Keratinocyte (primary cell): ENCODE results near the gene EEF1E1. TPM values are rescaled to one million over a fixed set of nuclear protein-coding genes. Genes with fewer than 3 reads are reported as not detected.

ENCODE experiments used
- DNase-seq: peaks from one replicate; pipeline ENCODE4 v3.0.0-alpha.2; 2011; ENCODE audit warnings: low read depth, missing footprints, low spot score
- FAIRE-seq: peaks from 2 replicates; lab custom pipeline; 2011; peaks lifted over from hg19 to GRCh38; lab: Jason Lieb, UNC
- H2AFZ ChIP-seq: 2 replicates; pipeline ENCODE4 v1.6.0; 2012; ENCODE audit warnings: low read length, control low read depth, inconsistent platforms; ENCODE audit not compliant: control insufficient read depth
- H3K27ac ChIP-seq: 2 replicates; pipeline ENCODE4 v1.5.1; 2011; ENCODE audit warnings: low read length; ENCODE audit not compliant: control insufficient read depth, insufficient read depth
- H3K27me3 ChIP-seq: 3 replicates; pipeline ENCODE4 v1.6.0; 2011; ENCODE audit warnings: low read length; ENCODE audit not compliant: control insufficient read depth, insufficient read depth; ENCODE audit errors: extremely low read depth
- H3K36me3 ChIP-seq, 2 experiments: 2 replicates in 1 of 2; 3 replicates in 1 of 2; pipeline ENCODE4 v1.5.1; 2011; ENCODE audit warnings: low read length in 2 of 2, mild to moderate bottlenecking in 1 of 2; ENCODE audit not compliant: control insufficient read depth in 2 of 2, insufficient read depth in 2 of 2; ENCODE audit errors: extremely low read depth in 1 of 2
- H3K4me1 ChIP-seq: 3 replicates; pipeline ENCODE4 v1.5.1; 2011; ENCODE audit warnings: low read length; ENCODE audit not compliant: control insufficient read depth, insufficient read depth; ENCODE audit errors: extremely low read depth
- H3K4me2 ChIP-seq: 3 replicates; pipeline ENCODE4 v1.6.0; 2011; ENCODE audit warnings: low read depth, low read length; ENCODE audit not compliant: control insufficient read depth, insufficient read depth; ENCODE audit errors: extremely low read depth
- H3K4me3 ChIP-seq, 3 experiments: fragments of 200-600 bp in 1 of 3; sonication (generic) in 1 of 3; 2 replicates in 2 of 3; 3 replicates in 1 of 3; pipeline ENCODE4 v1.5.1; 2011 to 2016; ENCODE audit warnings: low read length in 3 of 3, mild to moderate bottlenecking in 3 of 3, control low read depth in 2 of 3, inconsistent platforms in 1 of 3, low read depth in 1 of 3, mixed read lengths in 1 of 3, mixed run types in 1 of 3, moderate library complexity in 1 of 3; ENCODE audit not compliant: control insufficient read depth in 2 of 3, insufficient read depth in 2 of 3; ENCODE audit errors: extremely low read depth in 1 of 3
- H3K79me2 ChIP-seq: 2 replicates; pipeline ENCODE4 v1.6.0; 2012; ENCODE audit warnings: low read length; ENCODE audit not compliant: control insufficient read depth, insufficient read depth
- H3K9ac ChIP-seq: 3 replicates; pipeline ENCODE4 v1.6.0; 2011; ENCODE audit warnings: low read length; ENCODE audit not compliant: control insufficient read depth, insufficient read depth; ENCODE audit errors: extremely low read depth
- H3K9me1 ChIP-seq: 3 replicates; pipeline ENCODE4 v1.6.0; 2011; ENCODE audit warnings: low read length; ENCODE audit not compliant: control insufficient read depth, insufficient read depth; ENCODE audit errors: extremely low read depth
- H3K9me3 ChIP-seq: 2 replicates; pipeline ENCODE4 v1.5.1; 2012; ENCODE audit warnings: low read depth, low read length; ENCODE audit not compliant: control insufficient read depth
- H4K20me1 ChIP-seq: 3 replicates; pipeline ENCODE4 v1.6.0; 2011; ENCODE audit warnings: low read length; ENCODE audit not compliant: control insufficient read depth, insufficient read depth; ENCODE audit errors: extremely low read depth
- CTCF ChIP-seq, 3 experiments: IDR thresholded peaks in 1 of 3; conservative IDR thresholded peaks in 1 of 3; optimal IDR thresholded peaks in 1 of 3; 2 replicates in 2 of 3; 3 replicates in 1 of 3; pipeline versions ENCODE3 to v1.5.1; 2011; ENCODE audit warnings: low read length in 3 of 3, mild to moderate bottlenecking in 3 of 3, moderate library complexity in 2 of 3, control low read depth in 1 of 3, inconsistent platforms in 1 of 3; ENCODE audit not compliant: insufficient read depth in 2 of 3; ENCODE audit errors: extremely low read depth in 1 of 3
- EZH2 ChIP-seq: IDR thresholded peaks from one replicate; pipeline ENCODE4 v1.6.1; 2012; ENCODE audit warnings: inconsistent platforms, mild to moderate bottlenecking, low read length, moderate library complexity
- dilution Hi-C: fragments of 300-500 bp; cut with MboI; formaldehyde crosslinking; loops from one replicate; pipeline ENCODE4 v1.7.0; 2020; ENCODE audit warnings: low sequenced_read_pairs; ENCODE audit not compliant: extremely low pct_ligation_motif_present
- polyA plus RNA-seq, 5 experiments: library from polyadenylated mRNA; depleted of rRNA in 3 of 5; stranded (reverse) in 3 of 5; stranded (forward) in 1 of 5; unstranded in 1 of 5; fragments of >200 nt; gene quantifications; 1 replicate in 1 of 5; 2 replicates in 3 of 5; 3 replicates in 1 of 5; pipeline versions ENCODE4 v1.2.1 to v1.2.3, GENCODE V29; 2011 to 2012; ENCODE audit warnings: missing spikeins in 2 of 5, low read depth in 1 of 5, low replicate concordance in 1 of 5

The EEF1E1 gene
- polyA plus RNA-seq, 1 donor (not counting 4 experiments of a cell fraction or from before 2014, with no cell fraction given): 83.5 TPM

- Histone ChIP-seq H3K36me3 (peaks cover 0 to 7% of the 10 kb centered on the region in 2 experiments), H3K4me3 (no peak overlapping the region), H3K27ac (no peak overlapping the region), H3K4me2 (no peak overlapping the region), H2AFZ (no peak overlapping the region), H3K9ac (no peak overlapping the region), H3K79me2 (no peaks in the 10 kb centered on the region), H3K9me3 (no peaks in the 10 kb centered on the region), H4K20me1 (no peaks in the 10 kb centered on the region), H3K27me3 (no peaks in the 10 kb centered on the region), H3K4me1 (peaks cover 11% of the 10 kb centered on the region), H3K9me1 (no peaks in the 10 kb centered on the region)
- dilution Hi-C loops: no loop called here
- FAIRE-seq (no peak), DNase-seq (no peak)
- TF ChIP-seq EZH2 (no peak), CTCF (optimal IDR thresholded peaks at IDR 0.05 in 1 of 3, IDR thresholded peaks at IDR 0.05 in 1 of 3, conservative IDR thresholded peaks at IDR 0.05 in 1 of 3; ENCODE audit: extremely low read depth in 1 of 3, insufficient read depth in 2 of 3, low read length in 3 of 3) (no peak)
Observed at GRCh38 chr6:8075704-8076103, 26.6 kb downstream of the EEF1E1 start.

DNA sequence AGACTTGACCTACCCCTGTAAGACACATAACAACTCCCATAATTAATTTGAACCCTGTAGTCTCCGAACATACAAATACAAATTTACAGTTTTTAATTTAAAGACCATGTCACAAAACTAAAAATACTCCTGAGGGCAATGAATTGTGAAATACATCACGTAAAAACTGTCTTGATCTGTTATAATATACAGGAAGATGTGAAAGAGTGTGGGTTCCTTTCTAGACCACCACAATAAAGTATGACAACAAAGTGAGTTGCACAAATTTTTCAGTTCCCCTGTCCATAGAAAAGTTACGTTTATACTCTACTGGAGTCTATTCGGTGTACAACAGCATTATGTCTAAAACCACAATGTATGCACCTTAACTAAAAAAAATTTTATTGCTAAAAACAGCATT lies 27.2 kb downstream of the EEF1E1 start:
- Histone ChIP-seq H3K36me3 (peaks cover 0 to 7% of the 10 kb centered on the region in 2 experiments), H3K79me2 (no peaks in the 10 kb centered on the region), H3K27me3 (no peaks in the 10 kb centered on the region), H3K4me3 (no peak overlapping the region), H3K9me3 (no peaks in the 10 kb centered on the region), H3K27ac (no peak overlapping the region), H3K9ac (no peak overlapping the region), H3K4me2 (no peak overlapping the region), H2AFZ (no peak overlapping the region), H4K20me1 (no peaks in the 10 kb centered on the region), H3K4me1 (peaks cover 5% of the 10 kb centered on the region), H3K9me1 (no peaks in the 10 kb centered on the region)
- dilution Hi-C loops: no loop called here
- no peak for FAIRE-seq
- DNase-seq: no peak
- TF ChIP-seq EZH2 (no peak), CTCF (optimal IDR thresholded peaks at IDR 0.05 in 1 of 3, IDR thresholded peaks at IDR 0.05 in 1 of 3, conservative IDR thresholded peaks at IDR 0.05 in 1 of 3; ENCODE audit: extremely low read depth in 1 of 3, insufficient read depth in 2 of 3, low read length in 3 of 3) (no peak)
